ENCODE data around the gene LRRC59. TPM values are rescaled to one million over a fixed set of nuclear protein-coding genes. Genes with fewer than 3 reads are reported as not detected.
A peak's percentile ranks its signal among the peaks of the same experiment; 100 is the strongest.

Gene LRRC59
- total and polyA plus RNA-seq, 8 donors, result 29.3 to 114 (median 72.4) TPM

DNA sequence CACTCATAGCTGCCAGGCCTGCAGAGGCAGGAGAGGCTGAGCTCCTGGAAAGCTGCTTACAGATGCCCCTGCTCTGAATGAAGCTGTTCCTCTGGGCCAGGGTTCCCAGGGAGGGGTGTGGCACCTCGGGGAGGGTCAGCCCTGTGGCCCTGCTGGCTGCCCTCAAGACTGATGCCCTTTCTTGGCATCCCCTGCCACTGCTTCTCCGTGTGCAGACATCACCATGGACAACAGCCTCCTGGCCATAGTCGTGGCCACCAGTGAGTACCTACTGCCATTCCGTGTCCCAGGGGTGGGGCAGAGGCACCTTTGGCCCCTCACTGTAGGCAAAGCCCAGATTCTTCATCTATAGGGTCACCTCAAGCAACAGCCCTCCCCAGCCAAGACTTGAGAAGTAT lies 33.3 kb downstream of the LRRC59 start:
- Histone ChIP-seq H3K9me3 (no peaks in the 10 kb centered on the region), H3K4me3 (no peak overlapping the region), H3K27me3 (no peaks in the 10 kb centered on the region), H3K36me3 (peaks cover 6 to 23% (median 9%) of the 10 kb centered on the region in 3 donors), H3K27ac (no peak overlapping the region), H3K4me1 (peaks cover 0 to 7% (median 0%) of the 10 kb centered on the region in 3 donors)
- FAIRE-seq, result no peak
- ATAC-seq, result no peak
- WGBS, 2 donors, result 52 to 73% methylated on average over 4 of the region's 4 CpGs
- no peak for DNase-seq
- TF ChIP-seq, protein P1, sequence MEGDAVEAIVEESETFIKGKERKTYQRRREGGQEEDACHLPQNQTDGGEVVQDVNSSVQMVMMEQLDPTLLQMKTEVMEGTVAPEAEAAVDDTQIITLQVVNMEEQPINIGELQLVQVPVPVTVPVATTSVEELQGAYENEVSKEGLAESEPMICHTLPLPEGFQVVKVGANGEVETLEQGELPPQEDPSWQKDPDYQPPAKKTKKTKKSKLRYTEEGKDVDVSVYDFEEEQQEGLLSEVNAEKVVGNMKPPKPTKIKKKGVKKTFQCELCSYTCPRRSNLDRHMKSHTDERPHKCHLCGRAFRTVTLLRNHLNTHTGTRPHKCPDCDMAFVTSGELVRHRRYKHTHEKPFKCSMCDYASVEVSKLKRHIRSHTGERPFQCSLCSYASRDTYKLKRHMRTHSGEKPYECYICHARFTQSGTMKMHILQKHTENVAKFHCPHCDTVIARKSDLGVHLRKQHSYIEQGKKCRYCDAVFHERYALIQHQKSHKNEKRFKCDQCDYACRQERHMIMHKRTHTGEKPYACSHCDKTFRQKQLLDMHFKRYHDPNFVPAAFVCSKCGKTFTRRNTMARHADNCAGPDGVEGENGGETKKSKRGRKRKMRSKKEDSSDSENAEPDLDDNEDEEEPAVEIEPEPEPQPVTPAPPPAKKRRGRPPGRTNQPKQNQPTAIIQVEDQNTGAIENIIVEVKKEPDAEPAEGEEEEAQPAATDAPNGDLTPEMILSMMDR (IDR thresholded peaks at IDR 0.05), result no peak
- intact Hi-C loops (cut with DNase I), result loop anchor here in 1 of 3 donors (10.0 kb wide), 1 partner anchor 111 kb away; the partner anchor contains the start of gene RSAD1

DNA sequence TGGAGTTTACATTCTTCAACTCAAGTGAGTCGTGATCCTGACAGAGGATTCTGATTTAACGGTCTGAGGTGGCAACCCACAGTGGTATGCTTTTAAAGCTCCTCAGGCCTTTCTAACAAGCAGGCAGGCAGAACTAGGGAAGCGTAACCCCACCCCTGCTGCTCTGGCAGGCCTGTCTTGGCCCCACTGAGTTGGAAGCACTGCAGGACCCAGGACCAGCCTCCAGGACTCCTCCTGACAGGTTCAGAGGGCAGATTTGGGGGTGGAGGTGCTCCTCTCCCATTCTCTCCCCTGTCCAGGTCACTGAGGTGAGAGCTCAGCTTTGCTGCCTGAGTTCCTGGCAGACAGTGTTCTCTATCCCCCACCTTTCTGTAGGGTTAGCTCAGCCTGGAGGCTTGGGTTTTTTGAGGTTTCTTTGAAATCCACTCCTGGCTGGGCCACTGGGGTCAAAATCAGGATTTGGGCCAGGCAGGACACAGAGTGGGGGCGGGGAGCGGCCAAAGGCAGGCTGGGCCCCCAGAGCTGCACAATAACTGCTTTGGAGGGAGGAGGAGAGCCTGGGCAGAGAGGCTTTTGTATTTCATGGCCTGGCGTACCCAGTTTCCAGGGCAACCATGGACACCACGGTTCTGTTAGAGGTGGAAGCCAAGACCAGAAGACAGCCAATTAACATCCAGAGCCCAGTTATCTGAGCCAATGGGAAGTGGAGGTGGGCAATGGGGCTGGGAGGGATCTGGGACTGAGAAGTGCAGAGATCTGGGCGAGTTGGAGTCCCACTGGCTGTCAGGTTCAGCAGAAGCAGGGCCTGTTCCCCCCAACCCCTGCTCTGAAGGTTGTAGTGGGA lies 33.9 kb downstream of the LRRC59 start:
- H3K36me3 ChIP-seq, result peaks cover 6 to 19% (median 9%) of the 10 kb centered on the region in 3 donors
- ATAC-seq (peak in 1 of 4 donors; percentile 6), FAIRE-seq (no peak), DNase-seq (no peak)
- H3K27ac ChIP-seq, result no peak overlapping the region
- H3K9me3 ChIP-seq, result no peaks in the 10 kb centered on the region
- no peaks in the 10 kb centered on the region for H3K27me3 ChIP-seq
- H3K4me1 ChIP-seq, result peaks cover 0 to 7% (median 0%) of the 10 kb centered on the region in 3 donors
- TF ChIP-seq, protein P1 (IDR thresholded peaks at IDR 0.05), result no peak
- 54 to 61% methylated on average over 8 of the region's 8 CpGs for WGBS, 2 donors
- intact Hi-C loops (cut with DNase I), result loop anchor here in 1 of 3 donors (10.0 kb wide), 1 partner anchor 111 kb away; the partner anchor contains the start of gene RSAD1
- H3K4me3 ChIP-seq, result no peak overlapping the region

DNA sequence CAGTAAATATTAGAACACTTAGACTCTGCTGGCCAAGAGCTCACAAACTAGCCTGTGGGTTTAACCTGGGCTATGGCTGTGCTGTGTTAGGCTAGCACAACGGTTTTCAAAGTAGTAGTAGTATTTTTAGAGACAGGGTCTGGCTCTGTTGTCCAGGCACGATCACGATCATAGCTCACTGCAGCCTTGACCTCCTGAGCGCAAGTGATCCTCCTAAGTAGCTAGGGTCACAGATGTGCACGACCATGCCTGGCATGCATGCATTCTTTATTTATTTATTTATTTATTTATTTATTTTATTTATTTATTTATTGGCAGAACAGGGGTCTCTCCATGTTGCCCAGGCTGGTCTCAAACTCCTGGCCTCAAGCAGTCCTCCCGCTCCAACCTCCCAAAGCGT lies 34.7 kb downstream of the LRRC59 start:
- no peak for FAIRE-seq
- no peaks in the 10 kb centered on the region for H3K9me3 ChIP-seq
- H3K4me3 ChIP-seq, result no peak overlapping the region
- intact Hi-C loops (cut with DNase I), result loop anchor here in 1 of 3 donors (10.0 kb wide), 1 partner anchor 112 kb away; the partner anchor contains the start of gene RSAD1
- DNase-seq, result no peak
- TF ChIP-seq, protein P1 (IDR thresholded peaks at IDR 0.05), result no peak
- no peaks in the 10 kb centered on the region for H3K27me3 ChIP-seq
- peaks cover 0 to 7% (median 0%) of the 10 kb centered on the region in 3 donors for H3K4me1 ChIP-seq
- H3K27ac ChIP-seq, result no peak overlapping the region
- no peak for ATAC-seq
- peaks cover 3 to 17% (median 5%) of the 10 kb centered on the region in 3 donors for H3K36me3 ChIP-seq
- WGBS, 2 donors, result 59 to 72% methylated on average over 7 of the region's 7 CpGs

DNA sequence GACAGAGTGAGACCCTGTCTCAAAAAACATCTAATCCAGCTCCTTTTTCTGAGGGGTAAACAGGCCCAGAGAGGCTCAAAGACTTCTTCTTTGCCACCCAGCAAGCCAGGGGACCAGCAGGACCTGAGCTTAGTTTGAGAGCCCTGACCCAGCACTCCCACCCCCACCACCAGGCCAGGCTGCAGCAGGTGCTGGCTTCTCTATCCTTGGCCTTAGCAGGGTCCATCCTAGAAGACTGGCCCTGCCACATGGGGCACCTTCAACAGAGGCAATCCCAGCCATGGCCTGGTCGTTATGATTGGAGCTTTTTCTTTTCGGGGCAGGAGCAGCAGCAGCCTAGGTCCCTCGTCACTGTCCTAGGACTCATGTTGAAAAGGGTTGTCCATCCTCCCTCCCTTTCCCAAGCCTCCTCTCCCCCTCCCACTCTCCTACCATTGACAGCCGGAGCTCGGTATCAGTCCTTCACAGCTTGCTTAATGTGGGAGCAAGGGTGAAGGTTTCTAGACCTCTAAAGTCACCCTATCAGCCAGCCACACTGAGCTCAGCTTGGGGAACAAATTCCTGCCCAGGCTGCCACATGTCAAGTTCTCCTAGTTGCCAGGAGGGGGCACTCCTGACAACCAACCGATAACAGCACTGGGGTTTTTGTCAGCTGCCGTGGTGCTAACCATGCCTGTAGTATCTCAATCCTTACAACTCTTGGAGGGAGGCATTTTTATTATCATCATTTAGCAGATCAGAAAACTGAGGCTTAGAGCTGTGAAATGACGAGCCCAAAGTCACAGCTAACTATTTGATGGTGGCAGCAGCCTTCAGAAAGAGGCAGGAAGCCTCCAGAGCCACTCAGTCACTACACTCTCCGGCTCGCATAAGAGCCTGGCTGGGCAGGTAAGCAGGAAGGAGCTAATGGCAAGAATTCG lies 35.5 kb downstream of the LRRC59 start:
- Histone ChIP-seq H3K27me3 (no peaks in the 10 kb centered on the region), H3K4me1 (peaks cover 0 to 7% (median 0%) of the 10 kb centered on the region in 3 donors), H3K9me3 (no peaks in the 10 kb centered on the region), H3K27ac (peak overlapping the region in 1 of 4 donors; percentile 15), H3K4me3 (no peak overlapping the region), H3K36me3 (peaks cover 0 to 9% (median 0%) of the 10 kb centered on the region in 3 donors)
- ATAC-seq (peak; percentile 82 to 92 (median 89)), DNase-seq (peak in 3 of 6 donors; percentile 52 to 71 (median 57)), FAIRE-seq (no peak)
- TF ChIP-seq, protein P1 (IDR thresholded peaks at IDR 0.05), result peak; percentile 61 to 72 (median 66)
- intact Hi-C loops (cut with DNase I), result loop anchor here in 1 of 3 donors (10.0 kb wide), 1 partner anchor 113 kb away; the partner anchor contains the start of gene RSAD1
- WGBS, 2 donors, result 22 to 25% methylated on average over 11 of the region's 11 CpGs
